ENCODE data around the gene GOLT1A. TPM values are rescaled to one million over a fixed set of nuclear protein-coding genes. Genes with fewer than 3 reads are reported as not detected.

Gene GOLT1A
- total RNA-seq, 1 donor from 2014 or later = not detected

GRCh38 chr1:204222006-204222763, 8.4 kb upstream of the GOLT1A start:
- Mint-ChIP-seq H3K27ac (ENCODE audit: unreplicated experiment) (no peak overlapping the region), H3K4me3 (ENCODE audit: unreplicated experiment) (no peak overlapping the region), H3K27me3 (ENCODE audit: unreplicated experiment) (peaks cover 24% of the 10 kb centered on the region), H3K9me3 (ENCODE audit: unreplicated experiment) (no peaks in the 10 kb centered on the region), H3K4me1 (ENCODE audit: unreplicated experiment) (peaks cover 6% of the 10 kb centered on the region), H3K36me3 (ENCODE audit: unreplicated experiment) (no peaks in the 10 kb centered on the region)
- no peak for TF ChIP-seq CTCF (IDR thresholded peaks at IDR 0.05)
- DNase-seq (ENCODE audit: extremely low spot score, unreplicated experiment) = no peak

- Mint-ChIP-seq H3K27ac (ENCODE audit: unreplicated experiment) (no peak overlapping the region), H3K4me3 (ENCODE audit: unreplicated experiment) (no peak overlapping the region), H3K27me3 (ENCODE audit: unreplicated experiment) (peaks cover 24% of the 10 kb centered on the region), H3K9me3 (ENCODE audit: unreplicated experiment) (no peaks in the 10 kb centered on the region), H3K36me3 (ENCODE audit: unreplicated experiment) (no peaks in the 10 kb centered on the region), H3K4me1 (ENCODE audit: unreplicated experiment) (peaks cover 2% of the 10 kb centered on the region)
- no peak for TF ChIP-seq CTCF (IDR thresholded peaks at IDR 0.05)
- DNase-seq (ENCODE audit: extremely low spot score, unreplicated experiment) = no peak
Observed at GRCh38 chr1:204221271-204221670, 7.5 kb upstream of the GOLT1A start.

DNA sequence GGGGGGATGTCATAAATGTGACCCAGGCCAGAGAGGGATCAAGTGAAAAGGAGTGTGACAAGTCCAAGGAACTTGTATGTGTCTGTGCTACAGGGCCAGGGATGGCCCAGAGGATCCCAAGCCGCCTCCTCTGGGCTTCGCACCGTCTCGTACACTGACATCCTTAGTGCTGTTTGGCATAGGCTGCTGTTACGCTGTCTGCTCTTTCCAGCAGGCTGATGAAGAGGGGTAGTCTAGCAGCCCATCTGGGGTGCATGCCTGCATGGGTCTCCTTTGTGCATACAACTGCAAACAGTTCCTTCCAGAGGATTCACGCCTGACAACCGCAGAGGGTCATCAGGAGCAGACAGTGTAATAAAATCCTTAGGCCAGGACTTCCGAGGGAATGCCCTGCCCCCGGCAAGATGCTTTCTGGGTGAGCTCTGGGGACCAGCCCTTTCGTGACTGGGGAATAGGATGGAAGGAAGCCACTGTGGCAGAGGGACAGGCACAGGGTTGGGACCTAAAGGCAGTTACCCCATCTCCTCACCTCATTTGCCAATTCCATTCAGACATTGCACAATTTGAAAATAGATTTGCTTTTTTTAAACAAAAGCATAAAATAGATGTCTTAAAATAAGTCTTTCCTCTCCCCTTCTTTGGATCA, 6.3 kb upstream of the GOLT1A start:
- peaks cover 34% of the 10 kb centered on the region for H3K27me3 Mint-ChIP-seq (ENCODE audit: unreplicated experiment)

GRCh38 chr1:204218552-204218951, 4.8 kb upstream of the GOLT1A start:
- no peak overlapping the region for H3K27ac Mint-ChIP-seq (ENCODE audit: unreplicated experiment)
- H3K4me1 Mint-ChIP-seq (ENCODE audit: unreplicated experiment) = peaks cover 5% of the 10 kb centered on the region
- no peak for DNase-seq (ENCODE audit: extremely low spot score, unreplicated experiment)
- no peaks in the 10 kb centered on the region for H3K9me3 Mint-ChIP-seq (ENCODE audit: unreplicated experiment)
- no peaks in the 10 kb centered on the region for H3K36me3 Mint-ChIP-seq (ENCODE audit: unreplicated experiment)
- H3K4me3 Mint-ChIP-seq (ENCODE audit: unreplicated experiment) = no peak overlapping the region
- peaks cover 46% of the 10 kb centered on the region for H3K27me3 Mint-ChIP-seq (ENCODE audit: unreplicated experiment)
- TF ChIP-seq CTCF (IDR thresholded peaks at IDR 0.05) = no peak

More for the DNA sequence above, 6.3 kb upstream of the GOLT1A start:
- H3K36me3 Mint-ChIP-seq (ENCODE audit: unreplicated experiment) = no peaks in the 10 kb centered on the region
- no peak overlapping the region for H3K4me3 Mint-ChIP-seq (ENCODE audit: unreplicated experiment)
- DNase-seq (ENCODE audit: extremely low spot score, unreplicated experiment) = no peak
- TF ChIP-seq CTCF (IDR thresholded peaks at IDR 0.05) = no peak
- no peak overlapping the region for H3K27ac Mint-ChIP-seq (ENCODE audit: unreplicated experiment)
- no peaks in the 10 kb centered on the region for H3K4me1 Mint-ChIP-seq (ENCODE audit: unreplicated experiment)
- no peaks in the 10 kb centered on the region for H3K9me3 Mint-ChIP-seq (ENCODE audit: unreplicated experiment)

- no peak for DNase-seq (ENCODE audit: extremely low spot score, unreplicated experiment)
- no peak overlapping the region for H3K27ac Mint-ChIP-seq (ENCODE audit: unreplicated experiment)
- no peak overlapping the region for H3K4me3 Mint-ChIP-seq (ENCODE audit: unreplicated experiment)
- no peaks in the 10 kb centered on the region for H3K9me3 Mint-ChIP-seq (ENCODE audit: unreplicated experiment)
- TF ChIP-seq CTCF (IDR thresholded peaks at IDR 0.05) = no peak
- peaks cover 5% of the 10 kb centered on the region for H3K4me1 Mint-ChIP-seq (ENCODE audit: unreplicated experiment)
- H3K27me3 Mint-ChIP-seq (ENCODE audit: unreplicated experiment) = peaks cover 46% of the 10 kb centered on the region
- no peaks in the 10 kb centered on the region for H3K36me3 Mint-ChIP-seq (ENCODE audit: unreplicated experiment)
Observed at GRCh38 chr1:204217648-204218000, 3.8 kb upstream of the GOLT1A start.
